ENCODE results near the gene IFT81.
"Not testable (repeated sequence)": the region's sequence is repeated elsewhere in the genome, so short reads cannot be mapped to it uniquely, and the experiment has no call there.

The IFT81 gene

DNA sequence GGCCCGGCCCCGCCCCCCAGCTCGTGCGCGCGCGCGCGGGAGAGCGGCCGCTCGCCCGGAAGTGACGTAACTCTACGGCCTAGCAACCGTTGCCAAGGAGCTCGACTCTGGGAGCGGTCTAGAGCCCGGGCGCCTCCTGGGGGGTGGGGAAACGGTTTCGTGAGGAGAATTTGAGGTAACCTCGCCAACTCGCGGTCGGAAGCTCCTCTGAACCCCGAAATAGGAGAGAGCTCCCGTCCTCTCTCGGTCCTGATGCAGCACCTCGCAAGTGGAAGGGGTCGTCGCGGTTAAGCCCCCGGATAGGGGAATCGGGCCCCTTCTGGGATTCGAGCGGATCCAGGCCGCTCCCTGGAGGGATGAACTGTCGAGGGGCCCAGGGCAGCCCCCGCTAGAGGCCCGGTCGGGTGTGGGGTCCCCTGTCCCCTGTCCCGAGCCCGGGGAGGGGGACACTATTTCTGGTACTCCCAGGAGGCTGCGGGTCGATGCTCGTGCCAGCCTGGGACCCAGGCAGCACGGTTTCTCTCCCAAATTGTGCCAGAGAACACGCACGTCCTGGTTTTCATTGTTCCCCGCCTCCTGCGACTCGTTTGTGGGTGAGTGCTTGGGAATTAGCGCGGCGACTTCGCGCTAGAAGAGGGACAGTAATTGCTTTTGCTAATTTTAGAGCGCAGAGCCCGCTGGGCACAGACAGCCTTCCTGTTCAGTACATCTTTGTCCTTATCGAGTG lies at the start of gene IFT81:
TSS of gene IFT81 (plus strand) at position 89 of the 727 bp plus-strand sequence. CDS start 3,024 bp downstream, outside the sequence.
- peak; percentile 34 to 98 (median 93) for DNase-seq

GRCh38 chr12:110075880-110076279 lies 48.3 kb upstream of the IFT81 start:
- no peak for DNase-seq

- no peak for DNase-seq
Measured at GRCh38 chr12:110077800-110078199, 46.4 kb upstream of the IFT81 start.

- peak in 54 of 56 donors; percentile 8 to 93 (median 83) for DNase-seq
Measured at GRCh38 chr12:110079477-110080400, 44.4 kb upstream of the IFT81 start.

- no peak for DNase-seq
Measured at GRCh38 chr12:110080410-110080809, 43.7 kb upstream of the IFT81 start.

GRCh38 chr12:110084314-110085015 lies 39.7 kb upstream of the IFT81 start:
- no peak for DNase-seq

DNA sequence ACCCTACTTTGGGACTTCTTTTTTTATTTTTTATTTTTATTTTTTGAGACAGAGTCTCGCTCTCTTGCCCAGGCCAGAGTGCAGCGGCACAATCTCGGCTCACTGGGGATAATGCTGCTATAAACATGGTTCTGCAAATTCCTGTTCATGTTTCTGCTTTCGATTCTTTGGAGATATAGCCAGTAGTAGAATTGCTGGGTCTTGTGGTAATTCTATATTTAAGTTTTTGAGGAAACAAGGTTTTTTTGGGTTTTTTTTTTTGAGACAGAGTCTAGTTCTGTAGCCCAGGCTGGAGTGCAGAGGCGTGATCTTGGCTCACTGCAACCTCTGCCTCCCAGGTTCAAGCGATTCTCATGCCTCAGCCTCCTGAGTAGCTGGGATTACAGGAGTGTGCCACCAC lies 35.9 kb upstream of the IFT81 start:
- DNase-seq = not testable (repeated sequence)

DNA sequence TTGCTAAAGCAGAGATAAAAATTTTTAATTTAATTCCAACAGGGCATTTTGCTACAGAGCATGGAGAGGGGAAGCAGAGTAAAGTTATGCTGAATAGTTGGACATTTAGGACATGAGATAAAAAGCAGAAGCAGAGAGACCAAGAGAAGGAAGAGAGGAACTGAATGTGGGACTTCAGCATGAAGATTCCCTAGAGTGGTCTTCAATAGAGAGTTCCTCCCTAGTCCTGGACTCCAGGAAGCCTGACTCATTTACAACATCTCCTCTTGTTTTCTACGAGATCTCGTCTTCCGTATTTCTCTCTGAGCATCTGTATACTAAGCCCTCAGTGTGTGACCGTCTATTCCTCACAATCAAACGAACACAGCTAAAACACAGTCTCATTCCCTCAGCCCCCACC lies 35.2 kb upstream of the IFT81 start:
- no peak for DNase-seq

DNA sequence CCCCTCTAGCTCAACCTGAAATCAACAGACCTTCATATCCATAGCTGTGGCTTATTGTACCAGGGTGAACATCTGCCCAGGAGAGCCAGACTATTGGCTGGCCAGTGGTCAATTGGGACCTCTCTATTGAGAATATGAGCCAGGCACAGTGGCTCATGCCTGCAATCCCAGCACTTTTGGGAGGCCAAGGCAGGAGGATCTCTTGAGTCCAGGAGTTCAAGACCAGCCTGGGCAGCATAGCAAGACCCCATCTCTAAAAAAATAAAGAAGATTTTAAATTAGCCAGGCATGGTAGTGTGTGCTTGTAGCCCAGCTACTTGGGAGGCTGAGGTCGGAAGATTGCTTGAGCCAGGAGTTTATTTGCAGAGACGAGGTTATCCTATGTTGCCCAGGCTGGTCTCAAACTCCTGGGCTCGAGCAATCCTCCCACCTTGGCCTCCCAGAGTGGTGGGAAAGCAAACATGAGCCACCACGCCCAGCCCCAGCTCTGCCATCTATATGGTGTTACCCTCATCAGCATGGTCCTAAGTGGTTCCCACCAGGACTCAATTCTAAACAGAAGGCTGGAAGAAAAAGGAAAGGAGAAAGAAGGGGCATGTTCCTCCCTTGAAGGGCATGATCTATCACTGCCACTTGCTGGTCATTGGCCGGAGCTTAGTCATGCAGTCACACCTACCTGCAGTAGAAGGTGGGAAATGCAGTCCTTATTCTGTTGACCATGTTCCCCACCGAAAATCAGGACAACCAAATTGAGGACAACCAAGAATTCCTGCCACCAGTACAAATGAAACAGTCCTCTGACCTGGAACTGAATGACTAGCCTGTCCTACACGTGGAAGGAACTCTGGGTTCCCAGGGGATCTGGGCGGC lies 33.7 kb upstream of the IFT81 start:
- DNase-seq = no peak

- no peak for DNase-seq
Measured at GRCh38 chr12:110091136-110091711, 32.9 kb upstream of the IFT81 start.

DNA sequence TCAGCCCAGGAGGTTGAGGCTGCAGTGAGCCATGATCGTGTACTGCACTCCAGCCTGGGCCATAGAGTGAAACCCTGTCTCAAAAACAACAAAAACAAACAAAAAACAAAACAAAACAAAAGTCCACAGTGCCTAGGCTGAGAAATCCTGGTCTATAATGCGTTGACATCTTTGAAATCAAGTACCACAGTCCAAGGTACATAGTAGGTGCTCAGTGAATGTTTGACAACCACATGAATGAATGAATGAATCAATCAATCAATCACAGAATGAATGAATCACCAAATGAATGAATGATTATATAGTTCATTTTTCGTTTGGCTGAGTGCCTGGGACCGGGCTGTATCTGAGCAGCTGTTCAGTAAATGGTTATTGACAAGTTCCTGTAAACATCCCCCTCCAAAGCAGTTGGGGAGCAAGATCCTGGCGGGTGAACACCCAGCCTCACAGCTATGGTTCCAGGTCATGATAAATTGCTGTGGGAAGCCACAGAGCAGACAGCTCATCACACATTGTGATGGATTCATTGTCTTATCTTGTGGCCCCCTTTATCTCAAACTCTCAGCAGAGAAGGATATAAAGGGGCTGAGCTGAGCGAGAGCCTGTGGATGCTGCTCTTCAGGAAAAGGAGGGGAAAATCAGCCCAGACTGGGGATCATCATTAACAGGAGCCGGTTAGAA lies 30.4 kb upstream of the IFT81 start:
- DNase-seq = no peak

GRCh38 chr12:110100315-110100970 lies 23.7 kb upstream of the IFT81 start:
- peak in 49 of 56 donors; percentile 2 to 89 (median 49) for DNase-seq

DNA sequence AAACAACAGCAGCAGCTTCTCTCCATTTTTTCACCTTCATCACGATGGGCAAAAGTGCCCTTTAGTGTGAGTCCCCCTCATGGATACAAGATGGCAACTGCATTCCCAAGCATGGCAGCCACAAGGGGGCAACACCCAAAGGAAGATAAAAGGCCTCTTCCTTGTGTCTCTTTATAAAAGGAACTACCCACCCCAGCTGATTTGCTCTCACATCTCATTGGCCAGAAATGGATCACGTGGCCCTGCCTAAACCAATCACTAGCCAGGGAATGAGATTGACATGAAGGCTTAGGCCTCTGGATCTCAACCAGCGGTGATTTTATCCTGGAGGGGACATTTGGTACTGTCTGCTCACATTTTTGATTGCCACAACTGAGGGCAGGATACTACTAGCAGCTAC lies 21.9 kb upstream of the IFT81 start:
- DNase-seq = peak in 19 of 56 donors; percentile 1 to 46 (median 15)

GRCh38 chr12:110104188-110105094 lies 19.7 kb upstream of the IFT81 start:
- DNase-seq = no peak

DNA sequence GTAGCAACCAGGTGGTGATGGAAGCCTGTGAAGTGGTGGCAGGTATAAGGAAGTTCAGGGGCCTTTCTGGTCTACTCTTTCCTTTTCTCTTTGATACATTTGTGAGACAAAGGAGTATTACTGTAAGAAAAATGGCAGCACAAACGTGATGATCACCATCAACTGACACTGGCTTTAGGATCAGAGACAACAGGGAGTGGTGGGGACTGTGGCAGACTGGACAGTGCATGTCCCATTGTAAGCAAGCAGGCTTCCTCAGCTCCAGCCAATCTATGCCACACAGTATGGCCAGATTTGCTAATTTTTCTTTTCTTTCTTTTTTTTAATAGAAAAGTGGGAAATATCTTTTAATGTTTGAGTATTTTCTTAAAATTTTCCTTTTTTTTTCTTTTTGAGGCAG lies 19.0 kb upstream of the IFT81 start:
- no peak for DNase-seq

DNA sequence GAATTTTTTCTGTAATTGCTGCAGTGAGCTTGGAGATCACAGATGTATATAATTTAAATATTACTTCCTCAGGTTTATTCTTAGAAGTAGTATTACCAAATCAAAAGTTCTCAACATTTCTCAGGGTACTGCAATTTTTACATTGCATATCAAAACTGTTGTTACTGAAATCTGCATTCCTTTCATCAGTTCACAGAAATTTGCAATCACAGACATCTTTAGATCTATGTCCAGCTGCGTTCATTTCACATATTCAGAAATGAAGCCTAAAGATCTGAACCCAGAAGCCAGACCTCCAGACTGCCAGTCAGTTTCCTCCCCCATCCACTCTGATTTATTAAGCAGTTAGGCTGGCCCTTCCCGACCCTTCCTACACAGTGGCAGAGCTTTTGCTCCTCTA lies 18.2 kb upstream of the IFT81 start:
- DNase-seq = no peak

- DNase-seq = no peak
Measured at GRCh38 chr12:110107369-110108281, 16.5 kb upstream of the IFT81 start.
